Measurements from ENCODE around the gene TRAT1. TPM values are rescaled to one million over a fixed set of nuclear protein-coding genes. Genes with fewer than 3 reads are reported as not detected.

The TRAT1 gene
- polyA plus RNA-seq, 2 of the 4 experiments (the other 2 are of a cell fraction): not detected

DNA sequence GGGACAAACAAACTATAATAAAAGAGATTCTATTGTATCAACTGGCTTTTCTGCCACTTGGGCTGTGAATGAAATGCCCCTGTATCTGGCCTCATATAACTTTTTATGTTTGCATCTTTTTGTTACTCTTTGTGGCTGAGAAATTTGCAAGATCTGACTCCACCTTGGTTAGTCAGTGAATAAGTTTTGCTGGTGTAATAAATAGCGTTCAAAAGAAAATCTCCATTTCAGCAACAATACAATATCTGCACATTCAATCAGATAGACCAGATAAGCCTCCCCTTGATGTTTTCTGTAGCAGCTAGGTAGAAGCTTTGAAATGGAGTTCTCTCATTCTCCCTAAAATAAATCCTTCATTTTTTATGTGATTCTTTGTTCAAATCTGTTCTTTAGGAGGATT, 12.0 kb downstream of the TRAT1 start:
- no peak overlapping the region for H3K4me2 ChIP-seq
- FAIRE-seq (no peak), ATAC-seq (no peak), DNase-seq (ENCODE audit: low read depth in 1 of 2, low spot score in 1 of 2) (no peak)
- ChIA-PET POLR2A (no interaction called here), CTCF (no interaction called here)
- no peaks in the 10 kb centered on the region for H3K9me3 ChIP-seq
- no peak overlapping the region for H3K4me3 ChIP-seq
- WGBS (ENCODE audit: missing lambda C conversion rate): 0% methylated on average over 1 of the region's 1 CpG
- no peaks in the 10 kb centered on the region for H3K4me1 ChIP-seq
- H3K27ac ChIP-seq: no peak overlapping the region
- TF ChIP-seq, protein P1, sequence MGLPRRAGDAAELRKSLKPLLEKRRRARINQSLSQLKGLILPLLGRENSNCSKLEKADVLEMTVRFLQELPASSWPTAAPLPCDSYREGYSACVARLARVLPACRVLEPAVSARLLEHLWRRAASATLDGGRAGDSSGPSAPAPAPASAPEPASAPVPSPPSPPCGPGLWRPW (IDR thresholded peaks at IDR 0.05): no peak
- TF ChIP-seq RFX5 (IDR thresholded peaks at IDR 0.05): no peak

DNA sequence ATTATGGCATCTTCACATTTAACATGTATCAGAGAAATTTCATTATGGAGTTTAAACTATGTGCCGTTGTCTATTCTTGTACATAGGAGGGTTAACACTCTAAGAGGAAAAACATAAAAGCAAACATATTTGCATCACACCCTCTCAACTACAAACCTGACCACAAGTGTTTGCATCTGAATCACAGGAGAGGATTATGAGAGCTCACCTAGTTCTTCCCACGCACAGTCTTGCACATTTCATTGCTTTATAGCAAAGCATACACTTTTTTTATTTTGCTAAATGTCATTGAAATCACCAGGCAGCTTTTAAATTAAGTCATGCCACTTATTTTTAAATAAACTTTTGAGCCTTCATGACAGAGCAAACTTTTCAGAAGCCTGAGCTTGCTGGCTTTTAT, 12.5 kb downstream of the TRAT1 start:
- DNase-seq (ENCODE audit: low read depth in 1 of 2, low spot score in 1 of 2) (no peak), FAIRE-seq (no peak), ATAC-seq (no peak)
- ChIA-PET POLR2A (no interaction called here), CTCF (interaction anchor here (1.1 kb wide), 1 partner anchor 10 kb away, joined by 3 read pairs; no protein-coding TSS in a partner anchor)
- WGBS (ENCODE audit: missing lambda C conversion rate): 2% methylated on average over 2 of the region's 2 CpGs
- Histone ChIP-seq H3K27ac (no peak overlapping the region), H3K4me1 (no peaks in the 10 kb centered on the region), H3K9me3 (no peaks in the 10 kb centered on the region), H3K4me3 (no peak overlapping the region), H3K4me2 (no peak overlapping the region)
- TF ChIP-seq, protein P2, sequence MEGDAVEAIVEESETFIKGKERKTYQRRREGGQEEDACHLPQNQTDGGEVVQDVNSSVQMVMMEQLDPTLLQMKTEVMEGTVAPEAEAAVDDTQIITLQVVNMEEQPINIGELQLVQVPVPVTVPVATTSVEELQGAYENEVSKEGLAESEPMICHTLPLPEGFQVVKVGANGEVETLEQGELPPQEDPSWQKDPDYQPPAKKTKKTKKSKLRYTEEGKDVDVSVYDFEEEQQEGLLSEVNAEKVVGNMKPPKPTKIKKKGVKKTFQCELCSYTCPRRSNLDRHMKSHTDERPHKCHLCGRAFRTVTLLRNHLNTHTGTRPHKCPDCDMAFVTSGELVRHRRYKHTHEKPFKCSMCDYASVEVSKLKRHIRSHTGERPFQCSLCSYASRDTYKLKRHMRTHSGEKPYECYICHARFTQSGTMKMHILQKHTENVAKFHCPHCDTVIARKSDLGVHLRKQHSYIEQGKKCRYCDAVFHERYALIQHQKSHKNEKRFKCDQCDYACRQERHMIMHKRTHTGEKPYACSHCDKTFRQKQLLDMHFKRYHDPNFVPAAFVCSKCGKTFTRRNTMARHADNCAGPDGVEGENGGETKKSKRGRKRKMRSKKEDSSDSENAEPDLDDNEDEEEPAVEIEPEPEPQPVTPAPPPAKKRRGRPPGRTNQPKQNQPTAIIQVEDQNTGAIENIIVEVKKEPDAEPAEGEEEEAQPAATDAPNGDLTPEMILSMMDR (IDR thresholded peaks at IDR 0.05): no peak
- no peak for TF ChIP-seq NFE2L2 (conservative IDR thresholded peaks at IDR 0.05; ENCODE audit: low read length)

DNA sequence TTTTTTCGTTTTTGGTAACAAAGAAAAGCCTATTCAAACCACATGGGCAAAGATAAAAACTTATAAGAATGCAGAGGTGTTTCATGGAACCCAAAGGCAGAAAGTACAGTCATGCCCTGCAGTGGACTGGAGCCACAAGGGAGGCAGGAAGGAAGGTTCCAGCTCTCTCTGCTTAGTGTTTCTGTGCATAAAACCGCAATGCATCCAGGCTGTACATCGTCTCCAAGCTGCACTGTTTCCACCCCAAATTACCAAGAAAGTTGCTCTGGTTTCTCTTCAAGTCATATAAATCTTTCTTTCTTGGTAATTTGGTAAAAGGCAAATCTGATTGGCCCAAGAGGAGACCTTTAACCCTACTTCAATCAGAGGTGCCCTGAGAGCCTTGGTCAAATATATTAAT, 15.8 kb downstream of the TRAT1 start:
- H3K27ac ChIP-seq: no peak overlapping the region
- FAIRE-seq: no peak
- H3K9me3 ChIP-seq: no peaks in the 10 kb centered on the region
- ATAC-seq: no peak
- 2% methylated on average over 3 of the region's 3 CpGs for WGBS (ENCODE audit: missing lambda C conversion rate)
- H3K4me2 ChIP-seq: no peak overlapping the region
- H3K4me1 ChIP-seq: no peaks in the 10 kb centered on the region
- CTCF ChIA-PET: interaction anchor here (1.0 kb wide), 1 partner anchor 12 kb away, joined by 3 read pairs; no protein-coding TSS in a partner anchor
- no peak for DNase-seq (ENCODE audit: low read depth in 1 of 2, low spot score in 1 of 2)
- TF ChIP-seq CEBPB (IDR thresholded peaks at IDR 0.05) (no peak), NFE2L2 (conservative IDR thresholded peaks at IDR 0.05; ENCODE audit: low read length) (no peak), POLR2AphosphoS2 (conservative IDR thresholded peaks at IDR 0.05; ENCODE audit: low read length) (no peak), EHF (CRISPR knock-in tag; IDR thresholded peaks at IDR 0.05) (no peak)
- TF ChIP-seq, protein P3, sequence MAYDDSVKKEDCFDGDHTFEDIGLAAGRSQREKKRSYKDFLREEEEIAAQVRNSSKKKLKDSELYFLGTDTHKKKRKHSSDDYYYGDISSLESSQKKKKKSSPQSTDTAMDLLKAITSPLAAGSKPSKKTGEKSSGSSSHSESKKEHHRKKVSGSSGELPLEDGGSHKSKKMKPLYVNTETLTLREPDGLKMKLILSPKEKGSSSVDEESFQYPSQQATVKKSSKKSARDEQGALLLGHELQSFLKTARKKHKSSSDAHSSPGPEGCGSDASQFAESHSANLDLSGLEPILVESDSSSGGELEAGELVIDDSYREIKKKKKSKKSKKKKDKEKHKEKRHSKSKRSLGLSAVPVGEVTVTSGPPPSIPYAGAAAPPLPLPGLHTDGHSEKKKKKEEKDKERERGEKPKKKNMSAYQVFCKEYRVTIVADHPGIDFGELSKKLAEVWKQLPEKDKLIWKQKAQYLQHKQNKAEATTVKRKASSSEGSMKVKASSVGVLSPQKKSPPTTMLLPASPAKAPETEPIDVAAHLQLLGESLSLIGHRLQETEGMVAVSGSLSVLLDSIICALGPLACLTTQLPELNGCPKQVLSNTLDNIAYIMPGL (CRISPR knock-in tag; IDR thresholded peaks at IDR 0.05; ENCODE audit: borderline replicate concordance): no peak
- TF ChIP-seq, protein P4, sequence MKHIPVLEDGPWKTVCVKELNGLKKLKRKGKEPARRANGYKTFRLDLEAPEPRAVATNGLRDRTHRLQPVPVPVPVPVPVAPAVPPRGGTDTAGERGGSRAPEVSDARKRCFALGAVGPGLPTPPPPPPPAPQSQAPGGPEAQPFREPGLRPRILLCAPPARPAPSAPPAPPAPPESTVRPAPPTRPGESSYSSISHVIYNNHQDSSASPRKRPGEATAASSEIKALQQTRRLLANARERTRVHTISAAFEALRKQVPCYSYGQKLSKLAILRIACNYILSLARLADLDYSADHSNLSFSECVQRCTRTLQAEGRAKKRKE (CRISPR knock-in tag; IDR thresholded peaks at IDR 0.05; ENCODE audit: low read depth): no peak
- no peak overlapping the region for H3K4me3 ChIP-seq
- POLR2A ChIA-PET: no interaction called here

DNA sequence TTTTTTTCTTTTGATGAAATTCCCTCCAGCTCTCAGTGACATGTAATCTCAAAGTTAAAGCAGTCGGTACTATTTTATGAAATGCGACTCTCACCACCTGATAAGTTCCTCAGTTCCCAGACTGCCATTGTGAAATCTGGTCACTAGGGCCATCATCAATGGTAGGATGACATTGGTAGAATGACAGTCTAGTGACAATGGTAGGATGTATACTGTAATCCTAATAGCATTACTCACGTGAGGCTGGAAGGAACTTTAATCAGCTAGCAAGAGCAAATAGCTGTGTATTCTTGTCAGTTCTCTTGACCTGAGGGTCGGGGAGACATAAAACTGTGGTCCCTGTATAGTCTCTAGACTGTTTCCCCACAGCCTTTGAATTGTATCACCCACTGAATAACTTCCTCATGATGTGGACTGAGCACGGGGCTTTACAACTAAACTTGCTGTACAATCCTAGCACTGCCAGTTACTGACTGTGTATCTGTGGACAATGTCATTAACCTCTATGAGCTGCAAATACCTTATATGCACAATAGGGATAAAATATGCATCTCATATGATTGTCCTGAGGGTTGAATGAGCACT, 23.2 kb downstream of the TRAT1 start:
- Histone ChIP-seq H3K4me1 (no peaks in the 10 kb centered on the region), H3K9me3 (no peaks in the 10 kb centered on the region), H3K4me2 (no peak overlapping the region), H3K27ac (no peak overlapping the region), H3K4me3 (no peak overlapping the region)
- no peak for ATAC-seq
- POLR2A ChIA-PET: no interaction called here
- no peak for DNase-seq (ENCODE audit: low read depth in 1 of 2, low spot score in 1 of 2)
- FAIRE-seq: no peak
- WGBS (ENCODE audit: missing lambda C conversion rate): 36% methylated on average over 5 of the region's 5 CpGs
- no peak for TF ChIP-seq JUN (IDR thresholded peaks at IDR 0.05)
- TF ChIP-seq, protein P3 (CRISPR knock-in tag; IDR thresholded peaks at IDR 0.05; ENCODE audit: borderline replicate concordance): no peak
- TF ChIP-seq, protein P5, sequence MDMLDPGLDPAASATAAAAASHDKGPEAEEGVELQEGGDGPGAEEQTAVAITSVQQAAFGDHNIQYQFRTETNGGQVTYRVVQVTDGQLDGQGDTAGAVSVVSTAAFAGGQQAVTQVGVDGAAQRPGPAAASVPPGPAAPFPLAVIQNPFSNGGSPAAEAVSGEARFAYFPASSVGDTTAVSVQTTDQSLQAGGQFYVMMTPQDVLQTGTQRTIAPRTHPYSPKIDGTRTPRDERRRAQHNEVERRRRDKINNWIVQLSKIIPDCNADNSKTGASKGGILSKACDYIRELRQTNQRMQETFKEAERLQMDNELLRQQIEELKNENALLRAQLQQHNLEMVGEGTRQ (IDR thresholded peaks at IDR 0.05): no peak
- no peak for TF ChIP-seq HOXB5 (CRISPR knock-in tag; IDR thresholded peaks at IDR 0.05)
- no peak for TF ChIP-seq PHF8 (IDR thresholded peaks at IDR 0.05; ENCODE audit: borderline replicate concordance, low read depth)
- TF ChIP-seq, protein P6, sequence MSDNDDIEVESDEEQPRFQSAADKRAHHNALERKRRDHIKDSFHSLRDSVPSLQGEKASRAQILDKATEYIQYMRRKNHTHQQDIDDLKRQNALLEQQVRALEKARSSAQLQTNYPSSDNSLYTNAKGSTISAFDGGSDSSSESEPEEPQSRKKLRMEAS (IDR thresholded peaks at IDR 0.05): no peak
- TF ChIP-seq CBX8 (IDR thresholded peaks at IDR 0.05): no peak
- CTCF ChIA-PET: interaction anchor here (1.3 kb wide), 1 partner anchor 10 kb away, joined by 3 read pairs; no protein-coding TSS in a partner anchor
